HepG2 (cell line): ENCODE measurements around the gene ASCC3.

Source experiments
- ARNT ChIP-seq: fragments of 450-650 bp; IDR thresholded peaks from 2 replicates; pipeline ENCODE4 v1.6.1; 2017
- ATF1 ChIP-seq: IDR thresholded peaks from 2 replicates; pipeline ENCODE4 v1.6.1; 2016; ENCODE audit warnings: mild to moderate bottlenecking, control low read depth
- CREBL2 ChIP-seq: sonication (generic); formaldehyde crosslinking; IDR thresholded peaks from 2 replicates; pipeline ENCODE4 v1.8.1; 2023; ENCODE audit warnings: missing genetic modification reagents, mild to moderate bottlenecking, borderline replicate concordance
- EP300 ChIP-seq, 3 experiments: sonication (generic) in 1 of 3; formaldehyde crosslinking in 1 of 3; IDR thresholded peaks; 2 replicates each; pipeline versions ENCODE4 v1.5.1 to v1.6.1; 2011 to 2020; ENCODE audit warnings: low read depth in 2 of 3, low read length in 2 of 3, borderline replicate concordance in 1 of 3, improper control_type of control experiment in 1 of 3, mild to moderate bottlenecking in 1 of 3, missing genetic modification reagents in 1 of 3, moderate library complexity in 1 of 3
- EZH2 ChIP-seq: conservative IDR thresholded peaks from 2 replicates; pipeline ENCODE4 v1.6.1; 2012; ENCODE audit warnings: mild to moderate bottlenecking, low read depth, low read length, moderate library complexity
- POLR2AphosphoS5 ChIP-seq: IDR thresholded peaks from 2 replicates; pipeline ENCODE4 v1.6.1; 2012; ENCODE audit warnings: low read depth, low read length
- RXRA ChIP-seq: sonication (generic); formaldehyde crosslinking; IDR thresholded peaks from 2 replicates; pipeline ENCODE4 v1.5.1; 2020; ENCODE audit warnings: missing genetic modification reagents
- SP1 ChIP-seq, 2 experiments: fragments of 450-650 bp in 1 of 2; sonication (generic) in 1 of 2; formaldehyde crosslinking in 1 of 2; IDR thresholded peaks; 2 replicates each; pipeline versions ENCODE4 v1.4.0 to v1.6.1; 2016 to 2020; ENCODE audit warnings: missing genetic modification reagents in 1 of 2
- YY1 ChIP-seq: IDR thresholded peaks from 2 replicates; pipeline ENCODE4 v1.6.1; 2011; ENCODE audit warnings: low read length, low read depth, moderate library complexity, mild to moderate bottlenecking; ENCODE audit not compliant: insufficient read depth, insufficient replicate concordance
- ZBTB7B ChIP-seq: sonication (generic); formaldehyde crosslinking; IDR thresholded peaks from 2 replicates; pipeline ENCODE4 v1.4.0; 2020; ENCODE audit warnings: missing genetic modification reagents
- ZNF550 ChIP-seq: sonication (generic); formaldehyde crosslinking; IDR thresholded peaks from 2 replicates; pipeline ENCODE4 v1.4.0; 2020; ENCODE audit warnings: mild to moderate bottlenecking, missing genetic modification reagents, borderline replicate concordance
- TF ChIP-seq, protein P1 (sequence below): sonication (generic); formaldehyde crosslinking; IDR thresholded peaks from 2 replicates; pipeline ENCODE4 v1.5.0; 2020; ENCODE audit warnings: mild to moderate bottlenecking, missing genetic modification reagents, moderate library complexity
- TF ChIP-seq, protein P2 (sequence below): IDR thresholded peaks from 2 replicates; pipeline ENCODE4 v1.6.1; 2012; ENCODE audit warnings: inconsistent platforms

GRCh38 chr6:100726666-100727065, 154.5 kb downstream of the ASCC3 start:
- TF ChIP-seq EZH2 (no peak), POLR2AphosphoS5 (no peak), CREBL2 (CRISPR knock-in tag) (no peak), EP300 (IDR thresholded peaks at IDR 0.05; ENCODE audit: low read depth in 2 of 2, low read length in 2 of 2) (no peak), EP300 (CRISPR knock-in tag; IDR thresholded peaks at IDR 0.05; ENCODE audit: borderline replicate concordance) (no peak), RXRA (no peak), ARNT (no peak), ZBTB7B (CRISPR knock-in tag) (no peak), YY1 (no peak), ATF1 (no peak), SP1 (IDR thresholded peaks at IDR 0.05) (no peak), SP1 (CRISPR knock-in tag; IDR thresholded peaks at IDR 0.05) (no peak), ZNF550 (CRISPR knock-in tag) (no peak)
- TF ChIP-seq, protein P1, sequence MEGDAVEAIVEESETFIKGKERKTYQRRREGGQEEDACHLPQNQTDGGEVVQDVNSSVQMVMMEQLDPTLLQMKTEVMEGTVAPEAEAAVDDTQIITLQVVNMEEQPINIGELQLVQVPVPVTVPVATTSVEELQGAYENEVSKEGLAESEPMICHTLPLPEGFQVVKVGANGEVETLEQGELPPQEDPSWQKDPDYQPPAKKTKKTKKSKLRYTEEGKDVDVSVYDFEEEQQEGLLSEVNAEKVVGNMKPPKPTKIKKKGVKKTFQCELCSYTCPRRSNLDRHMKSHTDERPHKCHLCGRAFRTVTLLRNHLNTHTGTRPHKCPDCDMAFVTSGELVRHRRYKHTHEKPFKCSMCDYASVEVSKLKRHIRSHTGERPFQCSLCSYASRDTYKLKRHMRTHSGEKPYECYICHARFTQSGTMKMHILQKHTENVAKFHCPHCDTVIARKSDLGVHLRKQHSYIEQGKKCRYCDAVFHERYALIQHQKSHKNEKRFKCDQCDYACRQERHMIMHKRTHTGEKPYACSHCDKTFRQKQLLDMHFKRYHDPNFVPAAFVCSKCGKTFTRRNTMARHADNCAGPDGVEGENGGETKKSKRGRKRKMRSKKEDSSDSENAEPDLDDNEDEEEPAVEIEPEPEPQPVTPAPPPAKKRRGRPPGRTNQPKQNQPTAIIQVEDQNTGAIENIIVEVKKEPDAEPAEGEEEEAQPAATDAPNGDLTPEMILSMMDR (CRISPR knock-in tag) = no peak
- TF ChIP-seq, protein P2, sequence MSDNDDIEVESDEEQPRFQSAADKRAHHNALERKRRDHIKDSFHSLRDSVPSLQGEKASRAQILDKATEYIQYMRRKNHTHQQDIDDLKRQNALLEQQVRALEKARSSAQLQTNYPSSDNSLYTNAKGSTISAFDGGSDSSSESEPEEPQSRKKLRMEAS = no peak
